ENCODE results near the gene TNFRSF12A.

Gene TNFRSF12A

GRCh38 chr16:3022684-3023414, 2.7 kb downstream of the TNFRSF12A start:
- intact Hi-C loops (cut with DNase I): loop anchor here (2.0 kb wide), 1 partner anchor 18 kb away; no protein-coding TSS in a partner anchor
- no peak for DNase-seq

GRCh38 chr16:3023415-3023668, 3.2 kb downstream of the TNFRSF12A start:
- intact Hi-C loops (cut with DNase I): loop anchor here (2.0 kb wide), 1 partner anchor 19 kb away; no protein-coding TSS in a partner anchor
- peak in 40 of 42 donors; percentile 27 to 81 (median 59) for DNase-seq

- intact Hi-C loops (cut with DNase I): loop anchor here (2.0 kb wide), 1 partner anchor 19 kb away; no protein-coding TSS in a partner anchor
Observed at GRCh38 chr16:3023669-3024478, 3.7 kb downstream of the TNFRSF12A start, which contains the start of the genes HCFC1R1 and THOC6. Gene HCFC1R1 (minus strand): TSS chr16:3023942. CDS start chr16:3023941, 1 bp downstream. Gene THOC6 (plus strand): TSS chr16:3024035. CDS start chr16:3024327, 292 bp downstream.

GRCh38 chr16:3025032-3026002, 5.1 kb downstream of the TNFRSF12A start:
- intact Hi-C loops (cut with DNase I): no loop called here
- DNase-seq: no peak

More at GRCh38 chr16:3023669-3024478, 3.7 kb downstream of the TNFRSF12A start, which contains the start of the genes HCFC1R1 and THOC6:
- DNase-seq: peak; percentile 96 to 99 (median 98)

- no peak for DNase-seq
- intact Hi-C loops (cut with DNase I): no loop called here
Observed at GRCh38 chr16:3026003-3026378, 5.8 kb downstream of the TNFRSF12A start.

- DNase-seq: no peak
- intact Hi-C loops (cut with DNase I): no loop called here
Observed at GRCh38 chr16:3026609-3027488, 6.7 kb downstream of the TNFRSF12A start.

- intact Hi-C loops (cut with DNase I): no loop called here
- DNase-seq: no peak
Observed at GRCh38 chr16:3027489-3027795, 7.3 kb downstream of the TNFRSF12A start.

- intact Hi-C loops (cut with DNase I): no loop called here
- peak; percentile 45 to 91 (median 83) for DNase-seq
Observed at GRCh38 chr16:3027983-3028715, 8.0 kb downstream of the TNFRSF12A start.

- intact Hi-C loops (cut with DNase I): no loop called here
- DNase-seq: no peak
Observed at GRCh38 chr16:3028716-3029319, 8.7 kb downstream of the TNFRSF12A start.

- peak in 6 of 42 donors; percentile 25 to 55 (median 31) for DNase-seq
- intact Hi-C loops (cut with DNase I): no loop called here
Observed at GRCh38 chr16:3029491-3030221, 9.5 kb downstream of the TNFRSF12A start.

GRCh38 chr16:3030222-3031212, 10.3 kb downstream of the TNFRSF12A start:
- intact Hi-C loops (cut with DNase I): no loop called here
- no peak for DNase-seq

GRCh38 chr16:3032624-3033023, 12.5 kb downstream of the TNFRSF12A start:
- no peak for DNase-seq
- intact Hi-C loops (cut with DNase I): no loop called here

GRCh38 chr16:3035289-3035971, 15.3 kb downstream of the TNFRSF12A start:
- DNase-seq: no peak
- intact Hi-C loops (cut with DNase I): no loop called here

GRCh38 chr16:3035972-3036725, 16.0 kb downstream of the TNFRSF12A start:
- intact Hi-C loops (cut with DNase I): no loop called here
- DNase-seq: no peak

Data from head of caudate nucleus (tissue), 42 donors.